IMR-90 (cell line): ENCODE results near the gene THSD1. TPM values are rescaled to one million over a fixed set of nuclear protein-coding genes. Genes with fewer than 3 reads are reported as not detected.

Experiments
- ATAC-seq: fragments of 200-7000 bp; cut with Tn5 transposase; 2 replicates; pipeline ENCODE4 v1.9.1; 2020; ENCODE audit warnings: low read depth, mild to moderate bottlenecking, moderate library complexity
- BruUV-seq: library from RNA; stranded (reverse); fragments of 400-500 nt; replicated peaks from 2 replicates; lab custom pipeline; 2021; lab: Mats Ljungman, UMichigan
- CTCF ChIA-PET: fragments of 300-600 bp; formaldehyde crosslinking; extraction: SDS; loops from one replicate; lab custom pipeline; 2021; ENCODE audit warnings: antibody characterized with exemption; lab: Yijun Ruan, JAX
- POLR2A ChIA-PET: fragments of 300-600 bp; sonication (Branson Sonifier 250); formaldehyde crosslinking; loops from one replicate; lab custom pipeline; 2022; ENCODE audit warnings: antibody characterized with exemption; ENCODE audit not compliant: unreplicated experiment; lab: Charles Lee
- DNase-seq: peaks from one replicate; pipeline ENCODE4 v3.0.0; 2013
- H2AFZ ChIP-seq: replicated peaks from 2 replicates; pipeline ENCODE3; 2013; ENCODE audit warnings: low read length, mild to moderate bottlenecking; ENCODE audit not compliant: poor library complexity
- H2AK5ac ChIP-seq: 2 replicates; pipeline ENCODE4 v1.6.1; 2013; ENCODE audit warnings: low read depth, low read length, inconsistent platforms
- H2AK9ac ChIP-seq: replicated peaks from 2 replicates; pipeline ENCODE3; 2013; ENCODE audit warnings: mild to moderate bottlenecking, low read depth, low read length, moderate library complexity; ENCODE audit not compliant: poor library complexity
- H2BK120ac ChIP-seq: 2 replicates; pipeline ENCODE4 v1.6.1; 2013; ENCODE audit warnings: low read depth, low read length, inconsistent platforms
- H2BK15ac ChIP-seq: 3 replicates; pipeline ENCODE4 v1.6.1; 2013; ENCODE audit warnings: low read depth, low read length, inconsistent platforms
- H2BK20ac ChIP-seq: 2 replicates; pipeline ENCODE4 v1.6.1; 2013; ENCODE audit warnings: low read depth, mild to moderate bottlenecking, inconsistent platforms, low read length, moderate library complexity
- H2BK5ac ChIP-seq: 2 replicates; pipeline ENCODE4 v1.6.1; 2013; ENCODE audit warnings: mild to moderate bottlenecking, low read depth, low read length, inconsistent platforms; ENCODE audit not compliant: poor library complexity, severe bottlenecking
- H3K14ac ChIP-seq: replicated peaks from 2 replicates; pipeline ENCODE4 v1.6.1; 2013; ENCODE audit warnings: low read depth, low read length, inconsistent platforms
- H3K18ac ChIP-seq: 2 replicates; pipeline ENCODE4 v1.6.1; 2013; ENCODE audit warnings: low read depth, low read length, control low read depth
- H3K23ac ChIP-seq: 2 replicates; pipeline ENCODE4 v1.6.1; 2013; ENCODE audit warnings: low read depth, low read length, inconsistent platforms
- H3K27ac ChIP-seq: 2 replicates; pipeline ENCODE4 v1.5.1; 2013; ENCODE audit warnings: mild to moderate bottlenecking, control low read depth, low read length; ENCODE audit not compliant: insufficient read depth
- H3K27me3 ChIP-seq: 2 replicates; pipeline ENCODE4 v1.6.1; 2013; ENCODE audit warnings: low read length; ENCODE audit not compliant: control insufficient read depth, insufficient read depth
- H3K36me3 ChIP-seq: 2 replicates; pipeline ENCODE4 v1.6.1; 2013; ENCODE audit warnings: low read length, mixed read lengths; ENCODE audit not compliant: control insufficient read depth, insufficient read depth
- H3K4ac ChIP-seq: 2 replicates; pipeline ENCODE4 v1.6.1; 2013; ENCODE audit warnings: low read depth, low read length, inconsistent platforms
- H3K4me1 ChIP-seq: 2 replicates; pipeline ENCODE4 v1.6.1; 2013; ENCODE audit warnings: low read length, mixed read lengths; ENCODE audit not compliant: control insufficient read depth, insufficient read depth
- H3K4me2 ChIP-seq: 2 replicates; pipeline ENCODE4 v1.6.1; 2013; ENCODE audit warnings: low read depth, mild to moderate bottlenecking, control low read depth, low read length, moderate library complexity
- H3K4me3 ChIP-seq: 2 replicates; pipeline ENCODE4 v1.5.1; 2013; ENCODE audit warnings: low read depth, mild to moderate bottlenecking, control low read depth, low read length, moderate library complexity; ENCODE audit not compliant: insufficient read depth
- H3K56ac ChIP-seq: 2 replicates; pipeline ENCODE4 v1.6.1; 2013; ENCODE audit warnings: low read length, inconsistent platforms; ENCODE audit not compliant: insufficient read depth; ENCODE audit errors: extremely low read depth
- H3K79me1 ChIP-seq, 2 experiments: 2 replicates each; pipeline ENCODE4 v1.6.1; 2013; ENCODE audit warnings: low read length in 2 of 2, inconsistent platforms in 1 of 2, low read depth in 1 of 2
- H3K9ac ChIP-seq: 2 replicates; pipeline ENCODE4 v1.6.1; 2013; ENCODE audit warnings: low read depth, low read length, control low read depth
- H3K9me1 ChIP-seq: 2 replicates; pipeline ENCODE4 v1.6.1; 2013; ENCODE audit warnings: low read length, inconsistent platforms; ENCODE audit not compliant: insufficient read depth
- H3K9me3 ChIP-seq: 2 replicates; pipeline ENCODE4 v1.6.1; 2013; ENCODE audit warnings: low read length; ENCODE audit not compliant: control insufficient read depth, insufficient read depth
- H4K20me1 ChIP-seq: 2 replicates; pipeline ENCODE4 v1.6.1; 2013; ENCODE audit warnings: low read length, inconsistent platforms; ENCODE audit not compliant: insufficient read depth
- H4K5ac ChIP-seq: 2 replicates; pipeline ENCODE4 v1.6.1; 2013; ENCODE audit warnings: mild to moderate bottlenecking, low read depth, low read length, control low read depth
- H4K8ac ChIP-seq, 2 experiments: 2 replicates each; pipeline ENCODE4 v1.6.1; 2013; ENCODE audit warnings: low read depth in 2 of 2, low read length in 2 of 2, control low read depth in 1 of 2, inconsistent platforms in 1 of 2
- H4K91ac ChIP-seq: 2 replicates; pipeline ENCODE4 v1.6.1; 2013; ENCODE audit warnings: low read depth, low read length, inconsistent platforms; ENCODE audit not compliant: insufficient read depth
- MAZ ChIP-seq: IDR thresholded peaks from 2 replicates; pipeline ENCODE4 v1.6.1; 2012; ENCODE audit warnings: low read depth, mild to moderate bottlenecking, low read length, improper control_type of control experiment, moderate library complexity, borderline replicate concordance
- MXI1 ChIP-seq: IDR thresholded peaks from 2 replicates; pipeline ENCODE4 v1.6.1; 2012; ENCODE audit warnings: low read depth, mild to moderate bottlenecking, low read length, moderate library complexity, borderline replicate concordance
- RCOR1 ChIP-seq: IDR thresholded peaks from 2 replicates; pipeline ENCODE4 v1.6.1; 2012; ENCODE audit warnings: mild to moderate bottlenecking, low read length, improper control_type of control experiment; ENCODE audit not compliant: insufficient replicate concordance
- WGBS, 2 experiments: methylation state at CpG; one replicate each; pipeline versions ENCODE4 v1.1.5 to v1.1.7; 2013; ENCODE audit warnings: missing lambda C conversion rate in 2 of 2; ENCODE audit not compliant: insufficient read length in 1 of 2; ENCODE audit errors: extremely low coverage in 2 of 2; 5-methylcytosine and 5-hydroxymethylcytosine counted together
- dilution Hi-C: fragments of 300-500 bp; cut with HindIII; formaldehyde crosslinking; loops from one replicate; pipeline ENCODE4 v1.14.3; 2018; ENCODE audit warnings: low sequenced_read_pairs; ENCODE audit not compliant: unreplicated experiment
- in situ Hi-C: fragments of 300-500 bp; cut with MboI; formaldehyde crosslinking; loops from 3 replicates; pipeline ENCODE4 v1.14.3; 2019; ENCODE audit warnings: low sequenced_read_pairs, inconsistent platforms, mixed read lengths
- intact Hi-C: fragments of 100-400 bp; cut with micrococcal nuclease; formaldehyde crosslinking; loops from 2 replicates; pipeline ENCODE4 v1.10.0; 2022
- polyA plus RNA-seq, 3 experiments: library from polyadenylated mRNA; depleted of rRNA; stranded (reverse); fragments of >200 nt; gene quantifications; 2 replicates each; pipeline ENCODE4 v1.2.3, GENCODE V29; 2012; ENCODE audit warnings: low replicate concordance in 1 of 3
- total RNA-seq: library from RNA; depleted of rRNA; stranded (reverse); fragments of >200 nt; gene quantifications from 2 replicates; pipeline ENCODE4 v1.2.3, GENCODE V29; 2012

THSD1 gene
- total and polyA plus RNA-seq, 2 of the 4 experiments (the other 2 are of a cell fraction), result 12.1 to 19.0 TPM

GRCh38 chr13:52421216-52421615, 15.2 kb upstream of the THSD1 start:
- TF ChIP-seq RCOR1 (no peak), MAZ (no peak), MXI1 (no peak)
- H3K9ac ChIP-seq, result no peak overlapping the region
- no peak overlapping the region for H3K23ac ChIP-seq
- no peaks in the 10 kb centered on the region; a peak in 1 of 4 replicates for H3K79me1 ChIP-seq
- no peak overlapping the region for H3K4me3 ChIP-seq
- no peak overlapping the region for H3K27ac ChIP-seq
- H3K36me3 ChIP-seq, result peaks cover 20% of the 10 kb centered on the region
- H2AK9ac ChIP-seq, result no peak overlapping the region
- no peak overlapping the region for H2BK15ac ChIP-seq
- H4K91ac ChIP-seq, result no peak overlapping the region
- H3K14ac ChIP-seq, result no peak overlapping the region
- H3K9me3 ChIP-seq, result no peaks in the 10 kb centered on the region
- H3K27me3 ChIP-seq, result no peaks in the 10 kb centered on the region
- H4K8ac ChIP-seq, result no peak overlapping the region
- no peak overlapping the region for H3K56ac ChIP-seq
- DNase-seq, result no peak
- H3K18ac ChIP-seq, result no peak overlapping the region
- in situ Hi-C loops (no loop called here), dilution Hi-C loops (no loop called here), intact Hi-C loops (no loop called here)
- no peak overlapping the region for H2BK20ac ChIP-seq
- H4K20me1 ChIP-seq, result no peaks in the 10 kb centered on the region
- no peaks in the 10 kb centered on the region; the same call in 1 of the 2 replicates for H3K9me1 ChIP-seq
- CTCF ChIA-PET, result no interaction called here
- POLR2A ChIA-PET, result no interaction called here
- H3K4me1 ChIP-seq, result no peaks in the 10 kb centered on the region
- no peak overlapping the region for H3K4ac ChIP-seq
- H4K5ac ChIP-seq, result no peak overlapping the region
- BruUV-seq, result no TSS peak
- WGBS, 2 experiments, result no CpG with 5 or more reads among the region's 3 CpGs
- no peak overlapping the region for H2BK120ac ChIP-seq
- ATAC-seq, result no peak
- H2BK5ac ChIP-seq, result no peak overlapping the region
- H2AFZ ChIP-seq, result no peak overlapping the region
- H2AK5ac ChIP-seq, result no peak overlapping the region
- H3K4me2 ChIP-seq, result no peak overlapping the region
